ELF-1 (cell line): ENCODE results near the gene TEDC1.

ENCODE experiments used
- DNase-seq: peaks from one replicate; pipeline ENCODE4 v3.0.0-alpha.2; 2016; ENCODE audit warnings: low read depth, low spot score

The TEDC1 gene

DNA sequence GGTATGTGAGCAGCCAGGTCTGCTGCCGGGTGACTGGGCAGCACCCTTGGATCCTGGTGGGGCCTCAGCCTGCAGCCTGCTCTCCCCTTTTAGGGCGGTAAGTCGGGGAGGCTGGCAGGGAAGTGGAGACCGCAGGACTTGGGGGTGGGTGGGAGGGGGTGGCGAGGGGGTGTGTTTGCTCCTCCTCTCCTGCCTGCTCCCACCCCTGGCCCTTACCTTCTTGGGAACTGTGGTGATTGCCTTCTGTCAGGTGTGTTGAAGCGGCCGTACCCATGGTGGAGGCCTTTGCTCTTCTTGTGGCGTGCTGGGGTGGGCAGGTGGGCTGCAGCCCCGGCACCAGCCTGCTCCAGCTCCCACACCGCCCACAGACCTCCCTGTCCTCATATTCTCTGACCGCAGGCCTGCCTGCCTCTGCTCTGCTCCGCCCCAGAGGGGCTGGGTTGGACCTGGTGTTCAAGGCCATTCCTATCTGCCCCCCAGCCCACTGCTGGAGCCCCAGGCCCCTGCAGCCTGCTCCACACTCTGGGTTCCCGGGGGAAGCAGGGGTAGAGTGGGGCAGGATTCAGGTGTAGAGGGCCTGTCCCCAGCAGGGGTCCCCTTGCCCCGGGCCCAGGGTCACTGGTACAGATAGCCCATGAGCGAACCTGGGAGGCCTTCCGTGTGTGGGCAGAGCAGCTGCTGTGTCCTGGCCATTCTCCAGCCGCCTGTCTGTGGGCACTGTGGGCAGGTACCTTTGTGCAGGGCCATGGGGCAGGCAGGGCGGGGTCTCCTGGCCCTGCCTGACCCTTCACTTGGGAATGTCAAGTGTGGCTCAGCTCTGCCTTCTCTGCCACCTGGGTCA is 5.2 kb downstream of the TEDC1 start:
- DNase-seq, result no peak

DNA sequence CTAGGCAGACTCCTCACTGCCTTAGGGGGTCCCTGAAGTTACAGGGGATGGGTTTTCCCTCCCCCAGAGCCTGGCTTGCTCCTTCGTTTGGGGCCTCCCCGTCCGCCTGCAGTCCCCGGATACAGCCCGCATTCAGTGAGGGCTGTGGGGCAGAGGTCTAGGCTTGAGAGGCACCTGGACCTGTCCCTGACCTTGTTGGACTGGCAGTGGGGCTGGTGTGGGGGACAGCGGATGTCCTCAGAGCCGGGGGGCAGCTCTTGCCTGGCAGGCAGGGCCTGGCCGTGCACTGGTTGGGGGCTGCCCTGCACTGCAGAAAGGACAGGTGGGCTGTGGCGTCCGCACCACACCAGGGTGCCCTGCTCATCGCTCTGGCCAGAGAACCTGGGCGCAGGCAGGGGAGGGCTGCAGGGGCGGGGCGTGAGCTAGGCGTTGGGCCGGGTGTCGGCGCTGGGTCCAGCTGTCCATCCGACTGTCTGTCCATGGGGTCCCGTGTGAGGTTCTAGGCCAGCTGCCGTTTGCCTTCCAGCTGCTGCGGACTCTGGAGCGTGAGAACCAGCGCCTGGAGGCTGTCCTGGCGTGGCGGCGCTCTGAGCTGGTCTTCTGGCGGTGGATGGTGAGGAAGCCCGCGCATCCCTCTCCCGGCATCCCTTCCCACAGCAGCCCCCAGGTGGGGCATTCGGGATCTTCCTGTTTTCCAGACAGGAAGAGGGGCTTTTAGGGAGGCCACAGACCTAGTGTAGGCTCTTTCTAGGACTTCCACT is 6.0 kb downstream of the TEDC1 start:
- DNase-seq, result no peak

DNA sequence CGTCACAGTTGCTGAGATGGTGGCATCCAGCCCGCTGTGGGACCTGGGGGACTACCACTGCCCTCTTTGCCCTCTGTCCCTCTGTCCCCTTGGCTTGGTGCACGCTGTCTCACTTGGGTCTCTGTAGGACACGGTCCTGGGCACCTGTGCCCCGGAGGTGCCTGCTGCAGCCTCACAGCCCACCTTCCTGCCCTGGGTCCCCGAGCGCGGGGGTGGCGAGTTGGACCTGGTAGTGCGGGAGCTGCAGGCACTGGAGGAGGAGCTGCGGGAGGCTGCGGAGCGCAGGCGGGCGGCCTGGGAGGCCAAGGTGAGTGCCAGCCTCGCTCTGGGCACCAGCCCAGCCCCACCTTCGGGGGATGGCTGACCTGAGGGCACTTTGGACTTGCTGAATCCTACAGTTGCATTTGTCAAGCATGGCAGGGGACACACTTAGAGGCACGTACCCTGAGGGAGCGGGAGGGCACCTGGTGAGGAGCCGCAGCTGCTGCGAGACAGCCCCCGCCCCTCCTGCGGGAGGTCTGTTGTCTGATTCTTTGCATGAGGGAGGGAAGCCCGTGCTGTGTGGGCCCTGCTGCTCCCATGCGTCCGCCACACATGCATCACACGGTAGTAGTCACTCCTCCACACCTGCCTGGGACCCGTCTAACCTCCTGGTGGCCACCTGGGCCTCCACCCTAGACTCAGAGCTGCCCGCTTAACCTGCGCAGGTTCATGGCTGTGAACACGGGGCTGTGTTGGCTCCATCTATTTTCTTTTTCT is 6.8 kb downstream of the TEDC1 start:
- DNase-seq, result peak; percentile 53

DNA sequence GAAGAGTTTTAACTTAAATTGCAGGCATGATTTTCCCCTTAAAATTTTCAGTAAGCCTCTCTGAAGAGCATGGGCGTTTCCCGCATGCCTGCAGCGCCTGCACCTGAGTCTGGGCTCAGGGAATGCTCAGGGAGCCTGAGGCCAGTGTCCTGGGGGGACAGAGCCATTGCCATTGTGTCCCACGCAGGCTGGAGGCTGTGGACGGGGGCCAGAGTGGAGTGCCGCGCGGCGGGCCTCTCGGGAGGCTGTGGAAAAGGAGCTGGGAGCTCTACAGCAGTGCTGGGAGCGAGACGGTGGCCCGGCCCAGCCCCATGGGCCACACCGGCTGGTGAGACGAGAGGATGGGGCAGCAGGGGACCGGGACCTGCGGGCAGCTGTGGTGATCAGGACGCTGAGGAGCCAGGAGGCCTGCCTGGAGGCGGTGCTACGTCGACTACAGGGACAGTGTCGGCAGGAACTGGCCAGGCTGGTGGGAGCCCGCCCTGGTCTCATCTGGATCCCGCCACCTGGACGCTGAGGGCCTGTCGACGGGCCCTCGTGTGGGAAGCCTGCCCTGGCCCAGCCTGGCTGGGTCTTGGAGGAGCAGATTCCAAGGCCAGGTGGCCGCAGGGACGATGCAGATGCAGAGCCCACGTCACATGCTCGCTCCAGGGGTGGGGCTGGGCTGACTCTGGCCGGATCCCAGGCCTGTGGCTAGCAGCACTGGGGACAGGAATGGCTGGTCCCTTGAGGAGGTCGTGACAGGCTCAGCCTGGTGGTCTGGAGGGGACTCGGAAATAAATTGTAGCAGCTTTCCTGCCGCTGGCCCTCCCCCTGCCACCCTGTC is 7.6 kb downstream of the TEDC1 start:
- peak; percentile 76 for DNase-seq

DNA sequence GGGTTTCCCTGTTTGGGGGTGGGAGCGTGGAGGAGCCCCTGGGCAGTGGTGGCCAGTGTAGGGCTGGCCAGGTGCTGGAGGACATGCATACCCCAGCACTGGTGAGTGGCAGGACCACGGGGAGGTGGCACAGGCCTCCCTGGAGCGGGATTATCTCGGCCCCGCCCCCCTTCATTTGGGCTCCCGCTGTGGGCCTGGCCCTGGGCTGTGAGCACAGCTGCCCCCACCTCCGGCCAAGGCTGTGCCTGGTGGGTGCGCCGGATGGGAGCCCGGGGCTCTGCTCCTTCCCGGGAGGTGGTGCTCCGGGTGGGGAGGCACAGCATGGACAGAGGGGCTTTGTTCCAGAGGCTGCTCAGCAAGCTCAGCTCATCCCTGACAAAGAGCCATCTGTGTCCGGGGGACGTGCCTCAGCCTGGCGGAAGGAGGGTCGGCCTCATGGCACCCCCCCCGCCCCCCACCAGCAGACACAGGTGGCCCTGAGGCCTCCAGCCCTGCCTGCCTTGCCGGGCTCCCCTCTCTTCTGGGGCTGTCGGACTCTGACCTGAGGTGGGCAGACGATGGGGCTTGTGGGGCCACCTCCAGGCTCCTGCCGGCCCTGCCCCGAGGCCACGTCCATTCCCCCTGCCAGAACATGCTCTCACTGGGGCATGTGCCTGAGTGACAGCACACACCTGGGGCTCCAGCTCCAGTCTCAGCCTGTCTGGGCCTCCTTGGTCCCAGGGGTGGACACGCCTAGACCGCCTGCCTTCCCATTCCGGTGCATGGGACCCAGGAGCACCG is 8.4 kb downstream of the TEDC1 start:
- peak; percentile 49 for DNase-seq

DNA sequence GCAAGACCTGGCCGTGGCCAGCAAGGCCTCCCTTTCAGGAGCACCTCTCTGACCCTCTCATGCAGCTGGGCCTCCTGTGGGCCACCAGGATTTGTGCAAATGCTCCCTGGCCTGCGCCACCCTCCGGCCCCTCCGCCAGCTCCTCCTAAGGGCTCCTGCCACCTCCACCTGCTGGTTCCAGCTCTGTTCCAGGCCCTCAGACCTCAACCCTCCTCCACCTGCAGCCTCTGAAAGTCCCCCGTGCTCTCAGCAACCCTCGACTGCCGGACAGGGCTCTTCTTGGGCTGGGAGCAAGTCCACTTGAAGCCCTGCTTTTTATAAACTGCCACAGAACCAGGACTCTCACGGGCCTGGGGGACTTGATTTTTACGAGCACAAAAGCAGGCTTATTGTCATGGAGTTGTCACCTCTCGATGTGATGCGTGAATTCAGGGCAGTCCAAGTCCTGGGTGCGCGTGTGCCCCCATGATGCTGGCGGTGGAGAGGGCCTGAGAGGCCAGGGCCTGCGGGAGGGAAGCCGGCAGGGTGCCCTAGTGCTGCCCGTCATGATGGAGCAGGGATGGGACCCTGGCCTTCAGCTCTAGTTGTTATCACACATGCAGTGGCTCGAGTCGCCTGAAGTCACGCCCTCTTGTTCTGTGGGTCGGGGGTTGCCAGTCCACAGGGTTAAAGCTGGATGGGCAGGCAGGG is 9.1 kb downstream of the TEDC1 start:
- DNase-seq, result no peak

DNA sequence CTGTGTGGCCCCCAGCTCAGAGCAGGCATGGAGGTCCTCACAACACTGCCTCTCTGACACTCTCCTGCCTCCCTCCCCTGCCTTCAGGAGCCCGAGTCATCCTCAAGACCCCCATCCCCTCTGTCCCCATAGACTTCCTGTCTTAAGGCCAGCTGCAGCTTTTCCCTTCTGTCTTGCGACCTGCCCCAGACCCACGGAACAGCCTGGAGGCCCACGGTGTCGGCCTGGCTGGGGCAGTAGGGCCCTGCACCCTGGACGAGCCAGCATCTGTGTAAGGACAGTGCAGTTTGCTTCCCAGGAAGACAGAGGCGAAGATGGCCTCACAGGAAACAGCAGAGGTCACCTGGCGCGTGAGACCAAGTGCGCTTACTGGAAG is 9.7 kb downstream of the TEDC1 start:
- DNase-seq, result no peak

DNA sequence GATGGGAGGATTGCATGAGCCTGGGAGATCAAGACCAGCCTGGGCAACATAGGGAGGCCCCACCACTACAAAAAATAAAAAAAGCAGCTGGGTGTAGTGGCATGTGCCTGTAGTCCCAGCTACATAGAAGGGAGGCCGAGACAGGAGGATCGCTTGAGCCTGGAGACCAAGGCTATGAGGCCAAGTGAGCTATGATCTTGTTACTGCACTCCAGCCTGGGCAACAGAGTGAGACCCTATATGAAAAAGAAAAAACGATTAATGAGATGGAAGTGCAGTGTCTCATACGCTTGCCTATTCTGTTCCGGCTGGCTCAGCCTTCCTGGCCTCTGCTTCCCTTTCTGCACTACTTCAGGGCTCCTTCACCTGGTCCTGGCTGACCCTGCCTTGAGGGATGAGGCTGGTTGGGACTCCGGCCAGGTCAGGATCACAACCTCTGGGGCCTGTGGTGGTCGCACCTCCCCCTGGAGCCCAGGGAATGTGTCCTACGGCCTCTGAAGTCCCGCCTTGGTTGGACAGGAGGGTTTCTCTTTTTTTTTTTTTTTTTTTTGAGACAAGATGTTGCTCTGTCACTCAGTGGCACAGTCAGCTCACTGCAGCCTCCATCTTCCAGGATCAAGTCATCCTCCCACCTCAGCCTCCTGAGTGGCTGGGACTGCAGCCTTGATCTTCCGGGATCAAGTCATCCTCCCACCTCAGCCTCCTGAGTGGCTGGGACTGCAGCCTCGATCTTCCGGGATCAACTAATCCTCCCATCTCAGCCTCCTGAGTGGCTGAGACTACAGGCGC is 10.7 kb downstream of the TEDC1 start:
- no peak for DNase-seq

DNA sequence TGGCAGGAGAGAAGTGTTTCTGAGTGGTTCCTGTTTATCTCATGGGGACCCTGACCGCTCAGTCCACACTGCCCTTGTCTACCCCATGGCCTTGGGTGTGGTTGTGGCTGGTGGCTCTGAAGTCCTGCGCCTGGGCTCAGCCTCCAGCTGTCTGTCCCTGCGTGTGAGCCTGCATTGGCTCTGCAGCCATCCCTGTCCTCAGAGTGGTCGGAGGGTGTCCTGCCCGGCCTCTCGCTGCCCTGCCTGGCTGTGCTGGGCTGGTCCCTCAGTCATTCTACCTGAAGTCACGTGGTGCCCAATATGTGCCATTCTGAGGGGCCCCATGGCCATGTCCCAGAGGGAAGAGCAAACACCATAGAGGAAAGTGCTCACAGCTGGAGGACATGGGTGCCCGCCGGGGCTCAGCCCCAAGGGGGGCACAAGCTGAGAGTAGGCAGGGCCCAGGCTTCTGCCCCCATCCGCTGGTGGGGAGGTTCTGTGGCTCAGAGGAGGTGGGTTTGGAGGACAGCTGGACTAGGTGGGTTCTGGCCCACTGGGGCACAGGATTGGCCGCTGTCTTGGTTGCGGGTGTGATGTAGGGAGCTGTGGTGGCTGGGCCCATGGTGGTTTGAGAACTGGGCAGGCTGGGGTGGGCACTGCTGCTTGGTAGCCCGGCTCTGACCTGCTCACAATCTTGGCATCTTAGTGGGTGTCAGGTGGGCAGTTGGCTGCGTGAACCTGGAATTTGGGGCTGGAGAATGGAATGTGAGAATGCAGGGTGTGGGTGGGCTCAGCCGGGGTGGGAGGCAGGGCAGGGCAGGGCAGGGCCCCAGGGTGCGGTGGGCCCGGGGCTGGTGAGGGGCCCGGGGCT is 11.6 kb downstream of the TEDC1 start:
- no peak for DNase-seq

DNA sequence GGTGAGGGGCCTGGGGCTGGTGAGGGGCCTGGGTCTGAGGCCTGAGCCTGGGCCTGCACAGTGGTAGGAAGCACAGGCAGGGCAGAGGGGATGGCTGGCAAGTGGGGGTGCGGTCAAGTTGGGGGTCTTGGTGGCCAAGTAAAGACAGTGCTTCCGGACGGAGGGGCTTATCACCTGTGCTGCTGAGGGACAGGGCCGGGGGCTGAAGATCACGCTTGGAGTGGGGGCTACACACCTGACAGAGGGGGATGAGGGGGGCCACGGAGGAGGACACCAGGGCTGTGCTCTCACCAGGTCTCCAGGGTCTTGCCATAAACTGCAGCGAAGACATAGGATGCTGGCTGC is 12.2 kb downstream of the TEDC1 start:
- no peak for DNase-seq

DNA sequence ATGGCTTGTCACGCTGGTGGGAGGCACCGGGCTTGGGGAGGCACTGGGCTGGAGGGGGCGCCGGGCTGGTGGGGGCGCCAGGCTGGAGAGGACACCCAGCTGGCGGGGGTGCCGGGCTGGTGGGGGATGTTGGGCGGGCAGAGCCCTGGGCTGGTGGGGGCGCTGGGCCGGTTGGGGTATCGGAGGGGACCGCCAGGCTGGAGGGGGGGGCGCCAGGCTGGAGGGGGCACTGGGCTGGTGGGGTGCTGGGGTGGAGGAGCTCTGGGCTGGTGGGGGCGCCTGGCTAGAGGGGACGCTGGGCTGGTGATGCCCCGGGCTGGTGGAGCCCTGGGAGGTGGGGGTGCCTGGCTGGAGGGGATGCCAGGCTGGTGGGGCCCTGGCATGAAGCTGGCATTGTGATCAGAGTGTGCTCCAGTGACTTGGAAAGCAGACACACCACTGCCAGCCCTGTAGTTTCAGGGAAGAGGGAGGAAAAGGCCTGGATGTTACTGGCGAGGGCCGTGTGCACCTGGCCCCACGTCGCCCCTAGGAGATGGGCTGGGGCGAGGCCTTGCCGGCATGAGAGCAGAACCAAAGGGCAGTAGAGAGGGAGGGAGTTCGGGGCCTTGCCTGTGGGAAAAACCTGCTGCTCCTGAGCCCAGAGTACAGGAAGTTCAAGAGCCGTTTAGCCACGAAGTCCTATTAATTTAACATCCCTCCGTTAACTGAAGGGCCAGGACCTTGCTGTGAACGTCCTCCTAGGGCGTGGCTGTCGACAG is 13.1 kb downstream of the TEDC1 start:
- no peak for DNase-seq

DNA sequence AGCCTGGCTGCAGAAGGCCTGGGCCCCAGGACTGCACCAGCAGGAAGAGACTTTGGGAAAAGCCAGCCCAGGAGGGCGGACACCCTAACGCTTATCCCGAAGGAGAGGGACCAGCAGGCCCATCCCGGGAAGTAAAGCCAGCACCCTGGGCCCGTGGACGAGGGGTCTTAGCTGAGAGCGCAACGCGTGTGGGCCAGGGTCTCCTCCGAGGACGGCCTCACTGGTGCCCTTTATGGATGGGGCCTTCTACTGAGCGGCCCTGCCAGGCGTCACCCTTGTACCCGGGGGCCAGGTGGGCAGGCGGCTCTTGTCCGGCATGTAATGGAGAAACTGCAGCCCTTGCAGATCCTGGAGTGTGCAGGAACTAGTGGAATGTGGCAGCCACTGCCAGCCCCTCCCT is 14.1 kb downstream of the TEDC1 start:
- no peak for DNase-seq

DNA sequence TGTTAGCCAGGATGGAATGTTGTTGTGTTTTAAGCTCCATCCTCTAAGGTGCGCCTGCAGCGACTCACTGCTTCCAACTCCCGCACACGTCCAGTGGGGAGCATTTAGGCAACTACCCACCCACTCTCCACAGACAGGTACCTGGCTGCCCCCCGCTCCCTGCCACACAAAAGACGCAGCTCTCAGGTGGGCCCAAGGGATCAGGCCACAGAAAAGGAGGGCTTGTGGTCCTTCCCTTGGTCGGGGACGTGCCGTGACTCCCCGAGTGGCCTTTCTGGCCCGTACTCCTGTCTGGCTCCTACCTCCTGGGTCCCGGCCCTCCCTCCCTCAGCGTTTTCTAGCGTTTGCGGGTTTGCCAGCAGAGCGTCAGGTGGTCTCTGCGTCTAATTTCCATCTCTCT is 16.2 kb downstream of the TEDC1 start:
- DNase-seq, result no peak

DNA sequence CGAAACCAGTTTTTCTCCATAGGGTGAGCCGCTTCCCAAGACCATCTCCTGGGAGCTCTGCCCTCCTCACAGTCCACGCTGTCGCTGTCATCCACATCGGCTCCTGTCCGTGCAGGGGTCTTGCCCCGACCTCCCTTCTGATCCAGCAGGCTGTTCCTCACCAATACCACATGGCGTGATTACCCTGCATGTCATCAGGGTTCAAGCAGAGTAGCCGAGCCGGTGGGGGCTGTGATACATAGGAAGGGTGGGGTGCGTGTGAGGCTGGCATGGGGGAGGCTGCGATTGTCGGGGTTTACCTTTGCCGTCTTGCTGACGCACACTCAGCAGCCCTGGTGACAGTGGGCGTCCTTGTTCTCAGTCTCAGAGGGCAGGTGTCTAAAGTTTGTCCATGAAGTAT is 17.0 kb downstream of the TEDC1 start:
- no peak for DNase-seq

DNA sequence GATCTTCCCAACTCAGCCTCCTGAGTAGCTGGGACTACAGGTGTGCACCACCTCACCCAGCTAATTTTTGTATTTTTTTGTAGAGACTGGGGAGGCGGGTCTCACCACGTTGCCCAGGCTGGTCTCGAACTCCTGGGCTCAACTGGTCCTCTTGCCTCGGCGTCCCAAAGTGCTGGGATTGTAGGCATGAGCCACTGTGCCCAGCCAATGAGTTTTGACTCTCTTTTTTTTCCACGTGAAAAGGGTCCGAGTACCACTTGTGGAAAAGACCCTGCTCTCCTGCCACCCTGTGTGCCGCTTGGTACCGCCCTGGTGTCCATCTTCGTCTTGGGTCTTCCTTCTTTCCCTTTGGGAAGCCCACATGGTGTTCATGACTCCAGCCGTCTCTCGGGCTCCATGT is 17.6 kb downstream of the TEDC1 start:
- no peak for DNase-seq

DNA sequence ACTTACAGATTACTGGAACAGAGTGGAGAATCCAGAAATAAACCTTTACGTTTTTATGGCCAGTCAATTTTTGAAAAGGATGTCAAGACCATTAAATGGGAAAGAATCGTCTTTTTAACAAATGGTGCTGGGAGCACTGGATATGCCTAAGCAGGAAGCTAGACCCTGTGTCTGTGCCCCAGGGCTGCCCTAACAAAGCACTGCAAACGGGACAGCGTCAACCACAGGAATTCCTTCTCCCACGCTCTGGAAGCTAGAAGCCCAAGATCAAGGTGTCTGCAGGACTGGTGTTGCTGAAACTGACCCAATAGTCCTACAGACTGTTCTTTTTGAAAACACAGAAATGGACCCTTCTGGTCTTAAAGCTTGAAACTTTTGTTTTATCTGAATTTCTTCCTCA is 26.1 kb downstream of the TEDC1 start:
- no peak for DNase-seq

DNA sequence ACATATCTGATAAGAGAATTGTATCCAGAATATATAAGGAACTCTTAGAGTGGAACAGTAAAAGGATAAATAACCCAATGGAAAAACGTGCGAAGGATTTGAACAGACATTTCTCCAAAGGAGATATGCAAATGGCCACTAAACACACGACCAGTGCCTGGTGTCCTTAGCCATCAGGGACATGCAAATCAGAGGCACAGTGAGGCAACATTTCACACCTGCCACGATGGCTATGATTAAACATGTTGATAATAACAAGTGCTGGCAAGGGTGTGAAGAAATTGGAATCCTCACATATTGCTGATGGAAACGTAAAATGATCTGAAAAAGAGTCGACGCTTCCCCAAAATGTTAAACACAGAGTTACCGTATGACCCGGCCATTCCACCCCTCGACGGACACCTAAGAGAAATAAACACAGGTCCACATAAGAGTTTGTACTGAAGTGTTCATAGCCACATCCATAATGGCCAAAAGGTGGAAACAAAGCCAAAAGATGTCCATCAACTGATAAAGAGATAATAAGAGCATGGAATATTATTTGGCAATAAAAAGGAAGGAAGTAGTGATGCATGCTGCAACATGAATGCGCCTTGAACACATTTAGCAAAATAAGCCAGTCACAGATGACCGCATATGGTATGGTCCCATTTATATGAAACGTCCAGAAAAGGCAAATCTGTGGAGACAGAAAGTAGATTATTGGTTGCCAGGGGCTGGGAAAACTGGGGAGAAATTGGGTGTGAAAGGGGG is 29.1 kb downstream of the TEDC1 start:
- no peak for DNase-seq
